GM12892 (cell line): Measurements from ENCODE around the gene FN3K. TPM values are rescaled to one million over a fixed set of nuclear protein-coding genes. Genes with fewer than 3 reads are reported as not detected.

Source experiments
- DNase-seq: peaks from one replicate; pipeline ENCODE4 v3.0.0; 2011; ENCODE audit not compliant: insufficient read length
- FAIRE-seq: peaks from 2 replicates; lab custom pipeline; 2011; peaks lifted over from hg19 to GRCh38; lab: Jason Lieb, UNC
- POLR2A ChIP-seq: IDR thresholded peaks from 2 replicates; pipeline ENCODE4 v1.6.1; 2011; ENCODE audit warnings: low read depth, low read length, control low read depth
- POLR2AphosphoS5 ChIP-seq: IDR thresholded peaks from 2 replicates; pipeline ENCODE4 v1.6.1; 2011; ENCODE audit warnings: low read depth, low read length, control low read depth
- TAF1 ChIP-seq: IDR thresholded peaks from 2 replicates; pipeline ENCODE4 v1.6.1; 2011; ENCODE audit warnings: low read depth, mild to moderate bottlenecking, control low read depth, low read length, borderline replicate concordance
- polyA plus RNA-seq: library from polyadenylated mRNA; unstranded; fragments of >200 nt; gene quantifications from one replicate; pipeline ENCODE4 v1.2.1, GENCODE V29; 2012; ENCODE audit warnings: missing spikeins, inconsistent platforms; ENCODE audit not compliant: missing spikeins

Gene FN3K
- polyA plus RNA-seq = 0.21 TPM

- no peak for DNase-seq
Measured at GRCh38 chr17:82734987-82735866, at the start of gene FN3K. TSS of gene FN3K (plus strand) at chr17:82735615. CDS start at chr17:82735637, 22 bp downstream.

GRCh38 chr17:82686366-82687324 is 48.8 kb upstream of the FN3K start:
- TF ChIP-seq POLR2AphosphoS5 = no peak
- no peak for TF ChIP-seq TAF1
- TF ChIP-seq POLR2A = no peak
- no peak for DNase-seq
- no peak for FAIRE-seq

More at GRCh38 chr17:82734987-82735866, at the start of gene FN3K:
- no peak for FAIRE-seq
- TF ChIP-seq TAF1 = no peak
- TF ChIP-seq POLR2A = no peak
- no peak for TF ChIP-seq POLR2AphosphoS5

- FAIRE-seq (no peak), DNase-seq (no peak)
- TF ChIP-seq POLR2A = no peak
- TF ChIP-seq TAF1 = no peak
- TF ChIP-seq POLR2AphosphoS5 = no peak
Measured at GRCh38 chr17:82687375-82687861, 48.0 kb upstream of the FN3K start.

GRCh38 chr17:82687871-82688270 is 47.5 kb upstream of the FN3K start:
- no peak for TF ChIP-seq POLR2AphosphoS5
- TF ChIP-seq TAF1 = no peak
- no peak for TF ChIP-seq POLR2A
- no peak for DNase-seq

GRCh38 chr17:82689077-82689476 is 46.3 kb upstream of the FN3K start:
- TF ChIP-seq POLR2A = no peak
- TF ChIP-seq TAF1 = no peak
- TF ChIP-seq POLR2AphosphoS5 = no peak
- no peak for FAIRE-seq
- no peak for DNase-seq

More at GRCh38 chr17:82687871-82688270, 47.5 kb upstream of the FN3K start:
- FAIRE-seq = no peak

- DNase-seq = no peak
- no peak for FAIRE-seq
- TF ChIP-seq POLR2AphosphoS5 (no peak), TAF1 (no peak), POLR2A (no peak)
Measured at GRCh38 chr17:82690786-82691489, 44.5 kb upstream of the FN3K start.

- DNase-seq (no peak), FAIRE-seq (no peak)
- no peak for TF ChIP-seq TAF1
- no peak for TF ChIP-seq POLR2AphosphoS5
- TF ChIP-seq POLR2A = no peak
Measured at GRCh38 chr17:82691714-82692113, 43.7 kb upstream of the FN3K start.

- TF ChIP-seq TAF1 (no peak), POLR2AphosphoS5 (no peak), POLR2A (no peak)
- DNase-seq = no peak
- FAIRE-seq = no peak
Measured at GRCh38 chr17:82692268-82692667, 43.1 kb upstream of the FN3K start.

GRCh38 chr17:82693168-82693867 is 42.1 kb upstream of the FN3K start:
- DNase-seq = no peak
- no peak for TF ChIP-seq TAF1
- TF ChIP-seq POLR2A = no peak
- TF ChIP-seq POLR2AphosphoS5 = no peak
- no peak for FAIRE-seq

- TF ChIP-seq TAF1 (no peak), POLR2A (no peak), POLR2AphosphoS5 (no peak)
- no peak for FAIRE-seq
- DNase-seq = no peak
Measured at GRCh38 chr17:82694647-82695046, 40.8 kb upstream of the FN3K start.

GRCh38 chr17:82696259-82696658 is 39.2 kb upstream of the FN3K start:
- DNase-seq = no peak
- TF ChIP-seq TAF1 = no peak
- no peak for TF ChIP-seq POLR2AphosphoS5
- no peak for TF ChIP-seq POLR2A
- FAIRE-seq = no peak
